Keratinocyte (primary cell): ENCODE results near the gene DIAPH1. TPM values are rescaled to one million over a fixed set of nuclear protein-coding genes. Genes with fewer than 3 reads are reported as not detected.

Experiments
- DNase-seq: peaks from one replicate; pipeline ENCODE4 v3.0.0-alpha.2; 2011; ENCODE audit warnings: low read depth, missing footprints, low spot score
- FAIRE-seq: peaks from 2 replicates; lab custom pipeline; 2011; peaks lifted over from hg19 to GRCh38; lab: Jason Lieb, UNC
- H2AFZ ChIP-seq: 2 replicates; pipeline ENCODE4 v1.6.0; 2012; ENCODE audit warnings: low read length, control low read depth, inconsistent platforms; ENCODE audit not compliant: control insufficient read depth
- H3K27ac ChIP-seq: 2 replicates; pipeline ENCODE4 v1.5.1; 2011; ENCODE audit warnings: low read length; ENCODE audit not compliant: control insufficient read depth, insufficient read depth
- H3K27me3 ChIP-seq: 3 replicates; pipeline ENCODE4 v1.6.0; 2011; ENCODE audit warnings: low read length; ENCODE audit not compliant: control insufficient read depth, insufficient read depth; ENCODE audit errors: extremely low read depth
- H3K36me3 ChIP-seq, 2 experiments: 2 replicates in 1 of 2; 3 replicates in 1 of 2; pipeline ENCODE4 v1.5.1; 2011; ENCODE audit warnings: low read length in 2 of 2, mild to moderate bottlenecking in 1 of 2; ENCODE audit not compliant: control insufficient read depth in 2 of 2, insufficient read depth in 2 of 2; ENCODE audit errors: extremely low read depth in 1 of 2
- H3K4me1 ChIP-seq: 3 replicates; pipeline ENCODE4 v1.5.1; 2011; ENCODE audit warnings: low read length; ENCODE audit not compliant: control insufficient read depth, insufficient read depth; ENCODE audit errors: extremely low read depth
- H3K4me2 ChIP-seq: 3 replicates; pipeline ENCODE4 v1.6.0; 2011; ENCODE audit warnings: low read depth, low read length; ENCODE audit not compliant: control insufficient read depth, insufficient read depth; ENCODE audit errors: extremely low read depth
- H3K4me3 ChIP-seq, 3 experiments: fragments of 200-600 bp in 1 of 3; sonication (generic) in 1 of 3; 2 replicates in 2 of 3; 3 replicates in 1 of 3; pipeline ENCODE4 v1.5.1; 2011 to 2016; ENCODE audit warnings: low read length in 3 of 3, mild to moderate bottlenecking in 3 of 3, control low read depth in 2 of 3, inconsistent platforms in 1 of 3, low read depth in 1 of 3, mixed read lengths in 1 of 3, mixed run types in 1 of 3, moderate library complexity in 1 of 3; ENCODE audit not compliant: control insufficient read depth in 2 of 3, insufficient read depth in 2 of 3; ENCODE audit errors: extremely low read depth in 1 of 3
- H3K79me2 ChIP-seq: 2 replicates; pipeline ENCODE4 v1.6.0; 2012; ENCODE audit warnings: low read length; ENCODE audit not compliant: control insufficient read depth, insufficient read depth
- H3K9ac ChIP-seq: 3 replicates; pipeline ENCODE4 v1.6.0; 2011; ENCODE audit warnings: low read length; ENCODE audit not compliant: control insufficient read depth, insufficient read depth; ENCODE audit errors: extremely low read depth
- H3K9me1 ChIP-seq: 3 replicates; pipeline ENCODE4 v1.6.0; 2011; ENCODE audit warnings: low read length; ENCODE audit not compliant: control insufficient read depth, insufficient read depth; ENCODE audit errors: extremely low read depth
- H3K9me3 ChIP-seq: 2 replicates; pipeline ENCODE4 v1.5.1; 2012; ENCODE audit warnings: low read depth, low read length; ENCODE audit not compliant: control insufficient read depth
- H4K20me1 ChIP-seq: 3 replicates; pipeline ENCODE4 v1.6.0; 2011; ENCODE audit warnings: low read length; ENCODE audit not compliant: control insufficient read depth, insufficient read depth; ENCODE audit errors: extremely low read depth
- CTCF ChIP-seq, 3 experiments: IDR thresholded peaks in 1 of 3; conservative IDR thresholded peaks in 1 of 3; optimal IDR thresholded peaks in 1 of 3; 2 replicates in 2 of 3; 3 replicates in 1 of 3; pipeline versions ENCODE3 to v1.5.1; 2011; ENCODE audit warnings: low read length in 3 of 3, mild to moderate bottlenecking in 3 of 3, moderate library complexity in 2 of 3, control low read depth in 1 of 3, inconsistent platforms in 1 of 3; ENCODE audit not compliant: insufficient read depth in 2 of 3; ENCODE audit errors: extremely low read depth in 1 of 3
- EZH2 ChIP-seq: IDR thresholded peaks from one replicate; pipeline ENCODE4 v1.6.1; 2012; ENCODE audit warnings: inconsistent platforms, mild to moderate bottlenecking, low read length, moderate library complexity
- dilution Hi-C: fragments of 300-500 bp; cut with MboI; formaldehyde crosslinking; loops from one replicate; pipeline ENCODE4 v1.7.0; 2020; ENCODE audit warnings: low sequenced_read_pairs; ENCODE audit not compliant: extremely low pct_ligation_motif_present
- polyA plus RNA-seq, 5 experiments: library from polyadenylated mRNA; depleted of rRNA in 3 of 5; stranded (reverse) in 3 of 5; stranded (forward) in 1 of 5; unstranded in 1 of 5; fragments of >200 nt; gene quantifications; 1 replicate in 1 of 5; 2 replicates in 3 of 5; 3 replicates in 1 of 5; pipeline versions ENCODE4 v1.2.1 to v1.2.3, GENCODE V29; 2011 to 2012; ENCODE audit warnings: missing spikeins in 2 of 5, low read depth in 1 of 5, low replicate concordance in 1 of 5

Gene DIAPH1
- polyA plus RNA-seq, 1 donor (not counting 4 experiments of a cell fraction or from before 2014, with no cell fraction given), result 72.0 TPM

GRCh38 chr5:141501761-141502160 is 117.0 kb downstream of the DIAPH1 start:
- TF ChIP-seq EZH2, result no peak
- no peak for TF ChIP-seq CTCF (optimal IDR thresholded peaks at IDR 0.05 in 1 of 3, IDR thresholded peaks at IDR 0.05 in 1 of 3, conservative IDR thresholded peaks at IDR 0.05 in 1 of 3; ENCODE audit: extremely low read depth in 1 of 3, insufficient read depth in 2 of 3, low read length in 3 of 3)

GRCh38 chr5:141496038-141496437 is 122.8 kb downstream of the DIAPH1 start:
- no peaks in the 10 kb centered on the region for H3K9me1 ChIP-seq
- H3K36me3 ChIP-seq, result peaks cover 0 to 5% of the 10 kb centered on the region in 2 experiments
- dilution Hi-C loops, result no loop called here
- H3K9me3 ChIP-seq, result no peaks in the 10 kb centered on the region
- DNase-seq (no peak), FAIRE-seq (no peak)
- H3K27ac ChIP-seq, result no peak overlapping the region
- H3K27me3 ChIP-seq, result no peaks in the 10 kb centered on the region
- H3K4me2 ChIP-seq, result no peak overlapping the region
- no peaks in the 10 kb centered on the region for H3K4me1 ChIP-seq
- no peaks in the 10 kb centered on the region for H3K79me2 ChIP-seq
- H2AFZ ChIP-seq, result no peak overlapping the region
- TF ChIP-seq CTCF (optimal IDR thresholded peaks at IDR 0.05 in 1 of 3, IDR thresholded peaks at IDR 0.05 in 1 of 3, conservative IDR thresholded peaks at IDR 0.05 in 1 of 3; ENCODE audit: extremely low read depth in 1 of 3, insufficient read depth in 2 of 3, low read length in 3 of 3) (no peak), EZH2 (no peak)
- H3K9ac ChIP-seq, result no peak overlapping the region
- H4K20me1 ChIP-seq, result no peaks in the 10 kb centered on the region
- no peak overlapping the region for H3K4me3 ChIP-seq

More at GRCh38 chr5:141501761-141502160, 117.0 kb downstream of the DIAPH1 start:
- no peaks in the 10 kb centered on the region for H3K79me2 ChIP-seq
- H3K27ac ChIP-seq, result no peak overlapping the region
- no peaks in the 10 kb centered on the region for H4K20me1 ChIP-seq
- H3K9me1 ChIP-seq, result no peaks in the 10 kb centered on the region
- H3K9ac ChIP-seq, result no peak overlapping the region
- H3K9me3 ChIP-seq, result no peaks in the 10 kb centered on the region
- H3K4me1 ChIP-seq, result no peaks in the 10 kb centered on the region
- peaks cover 0 to 18% of the 10 kb centered on the region in 2 experiments for H3K36me3 ChIP-seq
- H3K4me2 ChIP-seq, result no peak overlapping the region
- no peak overlapping the region for H3K4me3 ChIP-seq
- H3K27me3 ChIP-seq, result no peaks in the 10 kb centered on the region
- no peak for DNase-seq
- dilution Hi-C loops, result no loop called here
- FAIRE-seq, result no peak
- no peak overlapping the region for H2AFZ ChIP-seq
